ENCODE data around the gene ZEB1. TPM values are rescaled to one million over a fixed set of nuclear protein-coding genes. Genes with fewer than 3 reads are reported as not detected.

The ZEB1 gene
- total and polyA plus RNA-seq, 2 of the 8 experiments (the other 6 are each of a cell fraction or from before 2014, with no cell fraction given): 0.08 to 0.15 TPM

GRCh38 chr10:31424473-31424872 is 105.5 kb downstream of the ZEB1 start (continued):
- no peak for TF ChIP-seq TCF12 (IDR thresholded peaks at IDR 0.05; ENCODE audit: low read depth, low read length)
